Measurements from ENCODE around the gene COL4A1. TPM values are rescaled to one million over a fixed set of nuclear protein-coding genes. Genes with fewer than 3 reads are reported as not detected.

COL4A1 gene
- total RNA-seq, 2 experiments from 2014 or later = 0.06 to 0.12 TPM

GRCh38 chr13:110240352-110240751, 66.6 kb downstream of the COL4A1 start:
- no peaks in the 10 kb centered on the region for H3K36me3 Mint-ChIP-seq (ENCODE audit: low read depth)

DNA sequence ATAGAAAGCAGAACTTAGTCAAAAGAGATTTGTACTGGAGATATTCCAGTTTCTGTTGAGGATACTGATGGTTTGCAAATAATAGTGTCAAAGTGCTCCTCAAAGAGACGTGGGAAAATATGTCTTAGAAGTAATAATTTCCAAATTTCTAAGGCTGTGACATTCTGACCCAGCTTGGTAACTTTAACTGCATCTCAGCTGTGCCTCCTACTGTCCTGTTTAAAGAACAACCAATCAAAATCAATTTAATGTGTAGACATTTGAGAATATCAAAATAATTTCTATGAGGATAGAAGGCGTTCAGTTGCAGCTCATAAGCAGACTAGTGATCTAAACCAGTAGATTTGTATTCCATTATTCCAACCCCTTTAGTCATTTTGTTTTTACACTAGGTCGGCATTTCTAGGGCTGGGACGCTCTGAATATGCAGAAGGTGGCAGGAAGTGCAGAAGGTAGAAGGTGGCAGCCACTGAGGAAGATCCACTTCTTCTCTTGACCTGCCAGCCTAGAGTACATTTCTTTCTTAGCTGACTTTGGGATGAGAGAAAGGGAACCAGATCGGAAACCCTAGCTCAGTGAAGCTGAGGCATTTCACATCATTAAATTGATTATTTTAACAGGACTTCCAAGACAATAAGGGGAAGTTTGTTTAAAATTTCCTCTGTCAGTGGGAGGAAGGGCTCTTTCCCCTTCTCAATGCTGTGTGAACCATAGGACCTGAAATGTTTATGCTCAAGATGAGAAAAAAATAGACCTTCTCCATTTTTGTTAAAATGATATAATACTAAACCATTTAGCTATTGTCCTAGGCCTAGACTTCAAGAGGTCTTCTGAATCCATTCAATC, 67.5 kb downstream of the COL4A1 start:
- H3K27me3 Mint-ChIP-seq = peaks cover 16% of the 10 kb centered on the region
- no peaks in the 10 kb centered on the region for H3K9me3 Mint-ChIP-seq
- no peak overlapping the region for H3K4me3 Mint-ChIP-seq
- ChIA-PET CTCF (no interaction called here), POLR2A (no interaction called here)
- DNase-seq = no peak
- no peaks in the 10 kb centered on the region for H3K4me1 Mint-ChIP-seq
- no peaks in the 10 kb centered on the region for H3K36me3 Mint-ChIP-seq (ENCODE audit: low read depth)
- H3K27ac Mint-ChIP-seq = no peak overlapping the region

More at GRCh38 chr13:110240352-110240751, 66.6 kb downstream of the COL4A1 start:
- Mint-ChIP-seq H3K4me1 (no peaks in the 10 kb centered on the region), H3K27ac (no peak overlapping the region), H3K9me3 (no peaks in the 10 kb centered on the region), H3K4me3 (no peak overlapping the region), H3K27me3 (peaks cover 16% of the 10 kb centered on the region)
- ChIA-PET POLR2A (no interaction called here), CTCF (no interaction called here)
- DNase-seq = no peak

GRCh38 chr13:110238818-110239195, 68.2 kb downstream of the COL4A1 start:
- ChIA-PET POLR2A (no interaction called here), CTCF (no interaction called here)
- Mint-ChIP-seq H3K27ac (no peak overlapping the region), H3K36me3 (ENCODE audit: low read depth) (no peaks in the 10 kb centered on the region), H3K27me3 (peaks cover 16% of the 10 kb centered on the region), H3K9me3 (no peaks in the 10 kb centered on the region), H3K4me1 (no peaks in the 10 kb centered on the region), H3K4me3 (no peak overlapping the region)
- DNase-seq = no peak

GRCh38 chr13:110237875-110238817, 68.8 kb downstream of the COL4A1 start:
- no peak overlapping the region for H3K27ac Mint-ChIP-seq
- ChIA-PET CTCF (no interaction called here), POLR2A (no interaction called here)
- H3K9me3 Mint-ChIP-seq = no peaks in the 10 kb centered on the region
- no peak for DNase-seq
- H3K27me3 Mint-ChIP-seq = peaks cover 14% of the 10 kb centered on the region
- no peak overlapping the region for H3K4me3 Mint-ChIP-seq
- H3K36me3 Mint-ChIP-seq (ENCODE audit: low read depth) = no peaks in the 10 kb centered on the region
- no peaks in the 10 kb centered on the region for H3K4me1 Mint-ChIP-seq

DNA sequence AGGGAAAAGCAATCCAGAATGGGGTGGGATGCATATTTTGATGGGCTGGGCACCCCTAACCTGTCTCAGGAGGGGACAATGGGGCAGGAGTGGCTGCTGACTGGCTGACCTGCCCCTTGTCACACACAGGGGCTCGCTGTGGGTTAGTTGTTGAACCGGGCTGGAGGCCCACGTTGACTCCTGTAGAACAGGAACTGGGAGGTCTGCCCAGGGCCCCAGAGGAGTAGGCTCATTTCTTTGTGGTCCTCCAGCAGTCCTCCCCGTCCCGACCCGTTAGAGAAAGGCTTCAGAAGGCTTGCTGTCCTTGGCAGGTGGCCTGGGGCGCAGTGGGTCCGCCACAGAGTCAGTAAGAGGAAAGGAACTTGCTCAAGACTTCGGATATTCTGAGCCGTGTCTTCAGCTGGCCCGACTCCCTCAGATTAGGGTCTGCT, 70.1 kb downstream of the COL4A1 start:
- no peaks in the 10 kb centered on the region for H3K4me1 Mint-ChIP-seq
- H3K27ac Mint-ChIP-seq = no peak overlapping the region
- CTCF ChIA-PET = no interaction called here

DNA sequence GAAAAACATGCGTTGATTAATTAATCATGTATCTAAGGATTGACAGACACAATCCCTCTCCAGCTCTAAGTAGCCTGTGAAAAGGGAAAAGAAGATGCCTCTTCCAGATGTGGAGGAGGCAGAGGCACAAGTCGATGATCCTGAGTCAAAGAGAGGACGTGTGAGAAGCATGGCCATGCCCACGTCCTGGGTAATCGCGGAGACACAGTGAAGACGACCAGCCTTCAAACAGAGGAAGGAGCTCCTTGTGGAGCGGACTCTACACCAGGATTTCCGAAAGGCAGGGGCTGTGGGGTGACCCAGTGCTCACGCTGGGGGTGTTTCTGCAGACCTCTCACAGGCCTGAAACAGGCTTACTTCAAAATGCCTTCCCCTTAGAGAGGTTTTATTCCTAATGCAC, 70.5 kb downstream of the COL4A1 start:
- no peak for DNase-seq
- ChIA-PET POLR2A (no interaction called here), CTCF (no interaction called here)
- no peaks in the 10 kb centered on the region for H3K9me3 Mint-ChIP-seq
- no peaks in the 10 kb centered on the region for H3K4me1 Mint-ChIP-seq
- peaks cover 14% of the 10 kb centered on the region for H3K27me3 Mint-ChIP-seq
- no peaks in the 10 kb centered on the region for H3K36me3 Mint-ChIP-seq (ENCODE audit: low read depth)
- no peak overlapping the region for H3K27ac Mint-ChIP-seq
- H3K4me3 Mint-ChIP-seq = no peak overlapping the region

More for the DNA sequence above, 70.1 kb downstream of the COL4A1 start:
- Mint-ChIP-seq H3K4me3 (no peak overlapping the region), H3K27me3 (peaks cover 14% of the 10 kb centered on the region), H3K36me3 (ENCODE audit: low read depth) (no peaks in the 10 kb centered on the region), H3K9me3 (no peaks in the 10 kb centered on the region)
- POLR2A ChIA-PET = no interaction called here
- no peak for DNase-seq

GRCh38 chr13:110234532-110234931, 72.4 kb downstream of the COL4A1 start:
- no peak overlapping the region for H3K27ac Mint-ChIP-seq
- DNase-seq = no peak
- H3K4me3 Mint-ChIP-seq = no peak overlapping the region
- H3K36me3 Mint-ChIP-seq (ENCODE audit: low read depth) = no peaks in the 10 kb centered on the region
- H3K9me3 Mint-ChIP-seq = no peaks in the 10 kb centered on the region
- no peaks in the 10 kb centered on the region for H3K4me1 Mint-ChIP-seq
- peaks cover 12% of the 10 kb centered on the region for H3K27me3 Mint-ChIP-seq
- CTCF ChIA-PET = no interaction called here
- POLR2A ChIA-PET = no interaction called here

GRCh38 chr13:110233951-110234280, 73.0 kb downstream of the COL4A1 start:
- no peaks in the 10 kb centered on the region for H3K9me3 Mint-ChIP-seq
- H3K4me1 Mint-ChIP-seq = no peaks in the 10 kb centered on the region
- no peak overlapping the region for H3K27ac Mint-ChIP-seq
- CTCF ChIA-PET = no interaction called here
- no peak overlapping the region for H3K4me3 Mint-ChIP-seq
- H3K36me3 Mint-ChIP-seq (ENCODE audit: low read depth) = no peaks in the 10 kb centered on the region
- peaks cover 11% of the 10 kb centered on the region for H3K27me3 Mint-ChIP-seq
- no peak for DNase-seq
- POLR2A ChIA-PET = no interaction called here

- Mint-ChIP-seq H3K9me3 (no peaks in the 10 kb centered on the region), H3K4me3 (no peak overlapping the region), H3K4me1 (no peaks in the 10 kb centered on the region), H3K27me3 (peaks cover 7% of the 10 kb centered on the region), H3K27ac (no peak overlapping the region), H3K36me3 (ENCODE audit: low read depth) (no peaks in the 10 kb centered on the region)
- ChIA-PET CTCF (no interaction called here), POLR2A (no interaction called here)
- no peak for DNase-seq
Observed at GRCh38 chr13:110233181-110233950, 73.6 kb downstream of the COL4A1 start.

- peaks cover 6% of the 10 kb centered on the region for H3K27me3 Mint-ChIP-seq
- ChIA-PET CTCF (no interaction called here), POLR2A (no interaction called here)
- no peaks in the 10 kb centered on the region for H3K9me3 Mint-ChIP-seq
- no peak overlapping the region for H3K27ac Mint-ChIP-seq
- no peak overlapping the region for H3K4me3 Mint-ChIP-seq
- DNase-seq = no peak
- no peaks in the 10 kb centered on the region for H3K4me1 Mint-ChIP-seq
- H3K36me3 Mint-ChIP-seq (ENCODE audit: low read depth) = no peaks in the 10 kb centered on the region
Observed at GRCh38 chr13:110232756-110233155, 74.2 kb downstream of the COL4A1 start.

DNA sequence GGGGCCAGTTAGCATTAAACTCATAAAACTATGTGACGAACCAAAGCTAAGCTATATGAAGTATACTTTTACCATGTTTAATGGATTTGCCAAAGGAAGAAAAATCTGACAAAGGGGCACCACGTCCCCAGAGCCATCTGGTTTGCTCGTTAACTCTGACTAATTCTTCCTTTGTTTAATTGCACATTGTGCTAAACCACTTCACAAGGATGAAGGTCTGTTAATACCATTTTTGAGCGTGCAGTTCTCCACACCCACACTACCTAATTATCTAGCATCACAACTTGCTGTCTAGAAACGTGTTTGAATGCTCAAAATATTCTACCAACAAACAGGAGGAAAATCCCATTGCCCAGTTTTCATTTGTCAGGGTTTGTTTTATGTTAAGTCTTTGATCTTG, 74.8 kb downstream of the COL4A1 start:
- Mint-ChIP-seq H3K27me3 (peaks cover 6% of the 10 kb centered on the region), H3K9me3 (no peaks in the 10 kb centered on the region), H3K4me1 (no peaks in the 10 kb centered on the region), H3K27ac (no peak overlapping the region), H3K4me3 (no peak overlapping the region), H3K36me3 (ENCODE audit: low read depth) (no peaks in the 10 kb centered on the region)
- POLR2A ChIA-PET = no interaction called here
- CTCF ChIA-PET = interaction anchor here (1.1 kb wide), 1 partner anchor 10 kb away, joined by 7 read pairs; no protein-coding TSS in a partner anchor
- DNase-seq = no peak

GRCh38 chr13:110231348-110232047, 75.5 kb downstream of the COL4A1 start:
- Mint-ChIP-seq H3K4me1 (no peaks in the 10 kb centered on the region), H3K27ac (no peak overlapping the region), H3K9me3 (no peaks in the 10 kb centered on the region), H3K4me3 (no peak overlapping the region), H3K27me3 (peaks cover 6% of the 10 kb centered on the region), H3K36me3 (ENCODE audit: low read depth) (no peaks in the 10 kb centered on the region)
- no peak for DNase-seq
- ChIA-PET POLR2A (no interaction called here), CTCF (interaction anchor here (1.1 kb wide), 1 partner anchor 9 kb away, joined by 7 read pairs; no protein-coding TSS in a partner anchor)
